ENCODE measurements around the gene PCCA.
"Not testable (repeated sequence)": the region's sequence is repeated elsewhere in the genome, so short reads cannot be mapped to it uniquely, and the experiment has no call there.

Gene PCCA

GRCh38 chr13:100088644-100089464, at the start of gene PCCA:
PCCA (plus strand) TSS chr13:100089093; CDS start chr13:100089121, 28 bp downstream.
- peak; percentile 92 for DNase-seq

- no peak for DNase-seq
Measured at GRCh38 chr13:100039740-100040139, 49.2 kb upstream of the PCCA start.

GRCh38 chr13:100040196-100040595, 48.7 kb upstream of the PCCA start:
- DNase-seq = no peak

GRCh38 chr13:100044936-100045335, 44.0 kb upstream of the PCCA start:
- no peak for DNase-seq

GRCh38 chr13:100045355-100045754, 43.5 kb upstream of the PCCA start:
- DNase-seq = no peak

GRCh38 chr13:100051070-100051469, 37.8 kb upstream of the PCCA start:
- no peak for DNase-seq

- no peak for DNase-seq
Measured at GRCh38 chr13:100059827-100060226, 29.1 kb upstream of the PCCA start.

- no peak for DNase-seq
Measured at GRCh38 chr13:100063333-100063732, 25.6 kb upstream of the PCCA start.

GRCh38 chr13:100063906-100064305, 25.0 kb upstream of the PCCA start:
- DNase-seq = no peak

GRCh38 chr13:100068133-100068931, 20.6 kb upstream of the PCCA start:
- DNase-seq = no peak

GRCh38 chr13:100069278-100069677, 19.6 kb upstream of the PCCA start:
- DNase-seq = no peak

- DNase-seq = no peak
Measured at GRCh38 chr13:100075700-100076587, 12.9 kb upstream of the PCCA start.

GRCh38 chr13:100079003-100079402, 9.9 kb upstream of the PCCA start:
- DNase-seq = not testable (repeated sequence)

- not testable (repeated sequence) for DNase-seq
Measured at GRCh38 chr13:100083401-100083800, 5.5 kb upstream of the PCCA start.

- DNase-seq = no peak
Measured at GRCh38 chr13:100088273-100088643, 635 bp upstream of the PCCA start.

GRCh38 chr13:100089465-100090032, 656 bp downstream of the PCCA start:
- no peak for DNase-seq

GRCh38 chr13:100090861-100091260, 2.0 kb downstream of the PCCA start:
- DNase-seq = no peak

- DNase-seq = no peak
Measured at GRCh38 chr13:100091391-100091790, 2.5 kb downstream of the PCCA start.

GRCh38 chr13:100092273-100092672, 3.4 kb downstream of the PCCA start:
- DNase-seq = not testable (repeated sequence)

- no peak for DNase-seq
Measured at GRCh38 chr13:100095498-100095897, 6.6 kb downstream of the PCCA start.

- no peak for DNase-seq
Measured at GRCh38 chr13:100096526-100096925, 7.6 kb downstream of the PCCA start.

GRCh38 chr13:100097821-100098220, 8.9 kb downstream of the PCCA start:
- DNase-seq = no peak
